GM18951 (cell line): ENCODE data around the gene CCDC85A.

Experiments
- POLR2A ChIP-seq: IDR thresholded peaks from 4 replicates; pipeline ENCODE4 v1.6.1; 2011; ENCODE audit warnings: mild to moderate bottlenecking; ENCODE audit not compliant: insufficient read length, insufficient read depth; ENCODE audit errors: extremely low read depth
- in situ Hi-C: fragments of 300-500 bp; cut with MboI; formaldehyde crosslinking; loops from one replicate; pipeline ENCODE4 v1.12.0; 2022; ENCODE audit warnings: low sequenced_read_pairs, mixed read lengths, inconsistent platforms; ENCODE audit not compliant: unreplicated experiment

Gene CCDC85A

DNA sequence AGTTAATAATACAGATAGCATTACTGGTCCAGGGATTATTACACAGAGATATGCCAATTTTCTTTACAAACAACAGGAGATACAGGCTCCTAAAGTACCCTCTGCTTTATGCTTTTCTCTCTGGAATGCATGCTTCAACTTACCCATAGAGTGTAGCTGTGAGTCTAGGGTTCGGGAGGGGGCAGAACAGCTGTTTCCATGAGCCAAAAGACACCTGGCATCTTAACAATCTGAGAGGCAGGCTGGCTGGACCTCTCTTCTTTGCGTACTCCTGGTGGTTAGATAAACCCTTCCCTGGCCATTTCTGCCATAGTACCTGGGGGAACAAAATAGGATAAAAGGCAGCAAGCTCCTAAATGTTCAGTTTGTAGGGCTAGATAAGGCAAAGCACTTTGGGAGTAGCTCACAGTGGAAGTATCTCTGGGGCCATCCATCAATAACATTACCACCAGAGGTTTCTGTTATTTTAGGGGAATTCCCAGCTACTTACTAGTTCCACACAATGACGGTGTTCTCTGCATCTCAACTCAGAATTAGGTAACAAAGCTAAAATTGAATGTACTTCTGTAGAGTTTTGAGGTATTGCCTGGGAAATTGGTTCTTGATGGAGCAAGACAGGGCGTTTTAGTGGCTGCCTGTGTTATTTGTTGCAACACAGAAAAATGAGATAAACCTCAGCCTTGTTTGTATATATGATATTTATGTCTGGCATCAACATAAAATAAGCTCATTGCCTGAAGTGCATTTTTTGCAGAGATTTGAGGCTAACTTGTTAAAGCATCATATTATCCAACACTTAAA, 6.2 kb upstream of the CCDC85A start:
- in situ Hi-C loops, result loop anchor here (25.0 kb wide), 1 partner anchor 1335 kb away; no protein-coding TSS in a partner anchor

DNA sequence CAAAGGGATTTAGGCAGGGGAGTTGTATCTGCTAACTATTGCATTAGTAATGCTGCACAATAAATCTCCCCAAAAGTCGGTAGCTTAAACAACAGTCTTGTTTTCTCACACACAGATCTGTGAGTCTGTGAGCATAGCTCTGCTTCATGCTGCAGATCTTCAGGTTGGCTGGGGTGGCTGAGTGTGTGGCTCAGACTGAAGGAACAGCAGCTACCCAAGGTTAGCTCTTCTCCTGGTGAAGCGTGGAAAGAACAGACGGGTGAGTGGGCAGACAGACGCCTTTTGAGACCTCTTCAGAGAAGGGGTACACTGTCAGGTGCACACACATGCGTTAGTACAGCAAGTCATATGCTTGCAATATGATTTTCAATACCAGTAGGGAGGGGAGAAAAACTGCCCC, 3.9 kb upstream of the CCDC85A start:
- in situ Hi-C loops, result loop anchor here (25.0 kb wide), 1 partner anchor 1332 kb away; no protein-coding TSS in a partner anchor
- TF ChIP-seq POLR2A, result no peak

More for the DNA sequence above, 6.2 kb upstream of the CCDC85A start:
- no peak for TF ChIP-seq POLR2A

DNA sequence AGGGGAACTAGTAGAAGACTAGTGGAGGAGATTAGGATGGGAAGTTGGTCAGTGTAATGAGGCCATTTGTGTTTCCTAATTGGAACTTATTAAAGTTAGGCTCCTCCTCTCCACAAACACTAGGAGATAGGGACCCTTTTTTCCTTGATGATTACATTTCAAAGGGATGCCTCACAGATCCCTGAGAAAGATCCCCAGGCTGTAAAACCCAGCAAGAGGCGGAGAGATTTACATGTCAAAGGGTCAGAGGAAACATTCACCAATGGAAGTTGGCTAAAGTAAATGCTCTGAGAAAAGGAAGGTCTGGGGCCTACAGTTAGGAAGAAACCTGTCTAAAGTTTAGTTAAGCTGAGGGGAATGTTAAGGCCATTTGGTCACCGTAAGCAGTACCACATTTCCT, 1.4 kb upstream of the CCDC85A start:
- no peak for TF ChIP-seq POLR2A
- in situ Hi-C loops, result loop anchor here (25.0 kb wide), 1 partner anchor 1330 kb away; no protein-coding TSS in a partner anchor

DNA sequence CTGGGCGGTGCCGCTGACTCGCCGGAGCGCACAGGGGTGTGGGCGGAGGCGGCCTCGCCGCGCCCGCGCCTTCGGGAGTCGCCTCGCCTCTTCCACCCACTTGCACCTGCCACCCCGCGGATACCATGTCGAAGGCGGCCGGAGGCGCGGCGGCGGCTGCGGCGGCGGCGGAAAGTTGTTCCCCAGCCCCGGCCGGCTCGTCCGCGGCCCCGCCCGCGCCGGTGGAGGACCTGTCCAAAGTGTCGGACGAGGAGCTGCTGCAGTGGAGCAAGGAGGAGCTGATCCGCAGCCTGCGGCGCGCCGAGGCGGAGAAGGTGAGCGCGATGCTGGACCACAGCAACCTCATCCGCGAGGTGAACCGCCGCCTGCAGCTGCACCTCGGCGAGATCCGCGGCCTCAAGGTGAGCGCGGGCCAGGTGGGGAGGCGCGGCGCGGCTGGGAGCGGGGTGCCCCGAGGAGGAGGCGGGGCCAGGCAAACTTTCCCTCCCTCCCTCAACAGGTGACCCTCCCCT, 766 bp downstream of the CCDC85A start:
- in situ Hi-C loops, result loop anchor here (25.0 kb wide), 1 partner anchor 1328 kb away; no protein-coding TSS in a partner anchor
- no peak for TF ChIP-seq POLR2A

DNA sequence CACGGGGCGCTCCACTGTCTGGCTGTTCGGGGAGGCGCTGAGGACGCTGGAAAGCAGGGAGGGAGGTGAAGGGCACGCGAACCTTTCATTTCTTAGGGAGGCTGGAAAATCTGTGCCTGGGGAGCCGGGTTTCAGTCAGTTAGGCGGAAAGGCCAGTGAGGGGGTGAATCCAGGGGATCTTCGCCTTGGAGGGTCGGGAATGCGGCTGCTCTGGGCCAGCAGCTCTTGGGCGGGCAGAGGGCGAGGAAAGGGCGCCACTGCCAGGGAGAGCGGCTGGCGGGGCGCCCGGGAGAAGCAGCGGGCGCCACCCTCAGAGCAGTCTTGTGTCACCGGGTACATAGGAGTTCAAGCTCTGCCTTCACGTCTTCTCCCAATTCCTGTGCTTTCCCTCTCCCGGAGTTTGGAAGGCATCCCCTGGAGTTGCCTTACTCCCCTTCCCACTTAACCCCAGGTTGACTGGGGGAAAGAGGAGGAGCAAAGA, 1.4 kb downstream of the CCDC85A start:
- no peak for TF ChIP-seq POLR2A
- in situ Hi-C loops, result loop anchor here (25.0 kb wide), 1 partner anchor 1327 kb away; no protein-coding TSS in a partner anchor

DNA sequence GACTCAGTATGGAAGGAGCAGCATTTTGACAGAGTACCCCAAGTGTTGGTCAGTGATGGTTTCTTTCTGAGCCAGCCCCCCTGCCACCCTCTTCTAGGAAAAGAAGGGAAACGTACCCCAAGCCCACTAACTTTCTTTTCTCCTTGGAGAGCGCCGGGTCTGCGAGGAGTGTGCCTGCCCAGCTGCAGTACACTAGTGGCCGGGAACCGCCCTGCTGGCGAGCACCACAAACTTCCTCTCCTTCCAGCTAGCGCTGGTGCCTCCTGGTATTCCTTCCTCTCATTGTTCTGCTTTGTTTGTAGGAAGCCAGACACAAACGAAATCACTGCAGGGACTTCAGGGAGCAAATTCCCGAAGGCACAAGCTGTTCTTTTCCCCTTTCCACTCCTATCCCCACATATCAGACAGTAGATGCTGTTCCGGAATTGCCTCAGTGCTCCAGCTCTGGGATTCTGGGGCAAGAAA, 1.8 kb downstream of the CCDC85A start:
- TF ChIP-seq POLR2A, result no peak
- in situ Hi-C loops, result loop anchor here (25.0 kb wide), 1 partner anchor 1327 kb away; no protein-coding TSS in a partner anchor

DNA sequence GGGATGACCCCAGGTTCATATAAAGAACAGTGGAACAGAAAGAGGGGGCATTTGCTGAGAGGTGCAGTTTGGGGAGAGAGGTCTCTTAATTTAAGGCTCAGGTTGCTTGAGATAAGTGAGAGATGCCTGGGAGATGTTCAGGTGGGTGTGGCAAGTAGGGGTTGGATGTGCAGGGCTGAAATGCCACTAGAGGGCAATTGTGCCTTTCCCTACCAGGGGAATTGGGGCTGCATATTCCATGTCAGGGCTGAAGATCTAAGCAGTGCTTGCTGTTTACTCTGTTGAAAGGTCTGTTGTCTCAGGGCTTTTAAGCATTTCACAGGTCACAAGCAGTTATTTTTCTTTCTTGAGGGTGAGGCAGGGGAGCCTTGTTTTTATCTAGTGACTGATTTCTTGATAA, 7.8 kb downstream of the CCDC85A start:
- no peak for TF ChIP-seq POLR2A
- in situ Hi-C loops, result loop anchor here (25.0 kb wide), 1 partner anchor 1321 kb away; no protein-coding TSS in a partner anchor

DNA sequence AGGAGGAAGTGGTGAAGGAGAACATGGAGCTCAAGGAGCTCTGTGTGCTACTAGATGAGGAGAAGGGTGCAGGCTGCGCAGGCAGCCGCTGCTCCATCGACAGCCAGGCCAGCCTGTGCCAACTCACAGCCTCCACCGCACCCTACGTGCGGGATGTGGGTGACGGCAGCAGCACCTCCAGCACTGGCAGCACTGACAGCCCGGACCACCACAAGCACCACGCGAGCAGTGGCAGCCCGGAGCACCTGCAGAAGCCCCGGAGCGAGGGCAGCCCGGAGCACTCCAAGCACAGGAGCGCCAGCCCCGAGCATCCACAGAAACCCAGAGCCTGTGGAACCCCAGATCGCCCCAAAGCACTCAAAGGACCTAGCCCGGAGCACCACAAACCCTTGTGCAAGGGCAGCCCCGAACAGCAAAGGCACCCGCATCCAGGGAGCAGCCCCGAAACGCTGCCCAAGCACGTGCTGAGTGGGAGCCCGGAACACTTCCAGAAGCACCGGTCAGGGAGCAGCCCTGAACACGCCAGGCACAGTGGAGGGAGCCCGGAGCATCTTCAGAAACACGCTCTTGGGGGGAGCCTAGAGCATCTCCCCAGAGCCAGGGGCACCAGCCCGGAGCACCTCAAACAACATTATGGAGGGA, 9.0 kb downstream of the CCDC85A start:
- in situ Hi-C loops, result loop anchor here (25.0 kb wide), 1 partner anchor 1320 kb away; no protein-coding TSS in a partner anchor
- TF ChIP-seq POLR2A, result no peak

DNA sequence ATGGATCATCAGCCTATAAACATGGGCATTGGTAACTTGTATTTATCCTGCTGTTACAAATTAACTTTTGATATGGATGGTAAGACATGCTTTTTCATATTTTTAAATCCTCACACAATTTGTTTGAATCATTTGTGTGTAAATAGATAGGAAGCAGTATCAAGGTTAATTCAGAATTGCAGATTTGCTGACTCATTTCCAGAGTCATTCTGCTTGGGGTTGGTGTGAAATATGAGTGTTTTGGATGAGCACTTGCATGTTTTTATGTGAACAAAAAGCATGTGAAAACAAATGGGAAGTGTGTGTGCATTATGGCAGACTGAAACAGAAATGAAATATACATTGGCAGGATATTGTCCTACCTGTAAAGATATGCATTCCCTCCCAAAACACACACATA, 11.8 kb downstream of the CCDC85A start:
- TF ChIP-seq POLR2A, result no peak
- in situ Hi-C loops, result loop anchor here (25.0 kb wide), 1 partner anchor 1317 kb away; no protein-coding TSS in a partner anchor

DNA sequence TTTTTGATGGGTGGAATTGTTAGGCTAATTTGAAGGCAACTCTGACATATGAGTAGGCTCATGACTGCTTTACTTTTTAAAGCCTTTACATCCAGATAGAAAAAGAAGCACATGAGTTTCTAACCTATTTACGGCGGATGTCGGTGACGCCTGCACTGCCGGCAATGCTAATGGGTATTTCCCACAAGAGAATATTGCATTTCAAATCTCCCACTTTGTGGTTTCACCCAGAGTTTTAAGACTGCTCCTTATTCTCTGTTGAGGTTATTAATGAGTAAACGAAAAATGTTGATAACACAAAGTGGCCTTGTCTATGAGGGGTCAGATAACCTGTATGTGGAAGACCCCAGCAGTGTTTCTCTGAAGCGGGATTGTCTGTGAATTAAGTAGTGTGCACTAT, 14.0 kb downstream of the CCDC85A start:
- TF ChIP-seq POLR2A, result no peak
- in situ Hi-C loops, result loop anchor here (25.0 kb wide), 1 partner anchor 1314 kb away; no protein-coding TSS in a partner anchor

DNA sequence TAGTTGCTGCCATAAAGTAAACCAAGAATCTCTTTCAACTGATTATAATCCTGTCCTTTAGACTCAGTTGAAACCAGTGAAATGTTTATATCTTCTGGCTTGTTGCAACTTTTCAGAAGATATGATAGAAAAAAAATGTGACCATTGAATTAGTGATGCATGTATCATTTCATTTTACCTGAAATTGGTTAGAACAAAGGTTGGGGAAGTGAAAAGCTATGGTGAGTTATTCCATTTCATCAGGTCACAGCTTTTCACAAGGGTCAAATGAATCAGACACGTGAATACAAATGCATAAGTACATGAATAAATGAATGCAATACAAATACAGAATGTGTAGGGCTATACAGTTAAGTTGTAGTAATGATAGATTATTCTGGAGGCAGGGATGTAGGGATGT, 15.1 kb downstream of the CCDC85A start:
- in situ Hi-C loops, result loop anchor here (25.0 kb wide), 1 partner anchor 1313 kb away; no protein-coding TSS in a partner anchor
- no peak for TF ChIP-seq POLR2A

DNA sequence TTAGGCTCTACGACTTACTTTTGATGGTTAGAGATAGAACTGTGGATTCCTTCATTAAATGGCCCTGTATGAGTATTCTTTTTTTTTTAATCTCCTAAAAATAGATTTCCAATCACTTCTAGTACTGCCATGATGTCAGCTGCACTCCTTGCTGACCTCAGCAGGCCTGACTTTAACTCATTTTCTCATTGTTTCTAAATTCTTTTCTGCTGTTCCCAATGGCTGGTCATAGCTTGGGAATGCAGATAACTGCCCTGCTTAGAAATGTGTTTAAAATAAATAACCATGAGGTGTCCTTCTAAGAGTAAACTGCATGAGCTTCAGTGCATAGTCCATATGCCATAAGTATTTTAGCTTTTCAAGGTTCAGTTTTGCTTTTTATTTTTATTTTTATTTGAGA, 15.7 kb downstream of the CCDC85A start:
- in situ Hi-C loops, result loop anchor here (25.0 kb wide), 1 partner anchor 1313 kb away; no protein-coding TSS in a partner anchor
- no peak for TF ChIP-seq POLR2A

DNA sequence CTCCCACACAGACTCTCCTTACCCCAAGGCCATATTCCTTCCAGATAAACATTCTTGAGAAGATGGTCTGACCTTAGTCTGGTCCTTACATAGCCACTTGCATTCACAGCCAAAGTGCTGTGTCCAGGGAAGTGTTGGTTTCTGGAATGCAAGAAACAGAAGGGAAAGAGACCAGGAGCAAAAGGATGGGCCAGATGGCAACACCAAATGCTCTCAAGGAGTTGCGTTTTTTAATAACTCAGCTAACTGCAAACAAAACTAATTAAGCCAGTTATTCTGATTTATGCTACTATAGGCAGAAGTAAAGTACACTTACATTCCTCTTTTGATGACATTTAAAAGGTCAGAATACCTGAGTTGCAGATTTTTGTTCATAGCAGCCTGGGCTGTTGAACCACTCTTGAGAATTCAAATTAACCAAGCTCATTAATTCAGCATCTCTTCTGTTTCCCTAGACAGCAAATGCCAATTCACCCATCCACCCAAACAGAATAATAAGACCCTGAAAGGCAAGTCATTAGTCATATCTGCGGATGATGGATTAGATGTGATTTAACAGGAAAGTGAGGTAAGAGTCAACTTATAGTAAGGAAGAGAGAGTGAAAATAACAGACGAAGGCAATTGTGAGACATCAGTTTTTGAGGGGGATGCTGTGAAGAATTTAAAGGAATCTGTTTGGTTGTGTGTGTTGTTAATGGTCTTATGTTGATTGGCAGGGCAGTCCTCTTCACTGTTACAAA, 18.8 kb downstream of the CCDC85A start:
- in situ Hi-C loops, result no loop called here
- TF ChIP-seq POLR2A, result no peak

DNA sequence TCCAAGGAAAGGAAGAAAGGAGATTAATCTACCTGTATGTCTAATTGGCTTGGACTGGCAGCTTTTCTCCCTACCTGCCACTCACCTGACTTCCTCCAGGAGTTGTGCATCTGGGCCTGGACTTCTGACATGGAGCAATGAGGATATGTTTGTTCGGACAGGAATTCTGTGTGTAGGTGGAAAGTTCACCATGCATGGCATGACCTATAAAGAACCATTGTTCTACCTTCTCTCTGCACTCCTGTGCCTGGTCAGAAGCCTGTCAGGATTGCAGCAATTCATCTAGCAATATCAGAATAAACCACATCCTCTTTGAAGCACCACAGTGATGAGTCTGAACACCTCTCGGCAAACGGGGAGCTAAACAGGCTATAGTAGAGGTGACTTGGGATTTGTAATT, 20.8 kb downstream of the CCDC85A start:
- in situ Hi-C loops, result no loop called here
- no peak for TF ChIP-seq POLR2A
